H1 (cell line): ENCODE results near the gene PPP6R1.

Experiments used
- ASH2L ChIP-seq: fragments of 200-600, 300-600 bp; sonication (generic); IDR thresholded peaks from one replicate; pipeline ENCODE4 v1.7.1; 2017; ENCODE audit warnings: low read length
- EZH2 ChIP-seq: fragments of 200-600 bp; sonication (generic); IDR thresholded peaks from 2 replicates; pipeline ENCODE4 v1.7.1; 2012; ENCODE audit warnings: low read depth, mild to moderate bottlenecking, moderate library complexity, low read length, inconsistent platforms; ENCODE audit not compliant: severe bottlenecking
- MAFK ChIP-seq: IDR thresholded peaks from 2 replicates; pipeline ENCODE4 v1.6.1; 2012; ENCODE audit warnings: low read depth, mild to moderate bottlenecking, improper control_type of control experiment, low read length
- POLR2A ChIP-seq, 2 experiments: IDR thresholded peaks; 1 replicate in 1 of 2; 2 replicates in 1 of 2; pipeline ENCODE4 v1.6.1; 2011; ENCODE audit warnings: low read depth in 2 of 2, low read length in 2 of 2, mild to moderate bottlenecking in 2 of 2; ENCODE audit errors: control extremely low read depth in 1 of 2
- SP1 ChIP-seq: IDR thresholded peaks from 2 replicates; pipeline ENCODE4 v1.6.1; 2011; ENCODE audit warnings: low read depth, low read length
- SP2 ChIP-seq: IDR thresholded peaks from 2 replicates; pipeline ENCODE4 v1.6.1; 2012; ENCODE audit warnings: mild to moderate bottlenecking, low read length, inconsistent platforms
- YY1 ChIP-seq: IDR thresholded peaks from 2 replicates; pipeline ENCODE4 v1.6.1; 2011; ENCODE audit warnings: low read depth, mild to moderate bottlenecking, low read length

- TF ChIP-seq SP1 (no peak), MAFK (no peak), YY1 (no peak), POLR2A (IDR thresholded peaks at IDR 0.05; ENCODE audit: control extremely low read depth in 1 of 2, low read depth in 2 of 2, low read length in 2 of 2) (no peak), EZH2 (no peak), SP2 (no peak), ASH2L (no peak)
Observed at GRCh38 chr19:55213547-55213946, 45.3 kb downstream of the PPP6R1 start.
